ENCODE measurements around the gene PLIN3. TPM values are rescaled to one million over a fixed set of nuclear protein-coding genes. Genes with fewer than 3 reads are reported as not detected.

PLIN3 gene
- total and polyA plus RNA-seq, 2 of the 8 experiments (the other 6 are each of a cell fraction or from before 2014, with no cell fraction given) = 60.7 to 61.5 TPM

GRCh38 chr19:4823577-4823976, 43.9 kb downstream of the PLIN3 start:
- Histone ChIP-seq H4K8ac (ENCODE audit: extremely low read depth, insufficient read depth, low read length) (no peak overlapping the region), H3K36me3 (ENCODE audit: control insufficient read depth in 2 of 4, insufficient read depth in 4 of 4, low read length in 3 of 4) (no peaks in the 10 kb centered on the region), H3K4me1 (replicated peaks in 1 of 4; ENCODE audit: control insufficient read depth in 3 of 4, insufficient read depth in 4 of 4, low read length in 3 of 4) (no peaks in the 10 kb centered on the region), H3K18ac (ENCODE audit: extremely low read depth, low read length) (no peak overlapping the region), H4K91ac (replicated peaks; ENCODE audit: insufficient read length, low read length) (no peak overlapping the region), H3K56ac (replicated peaks; ENCODE audit: insufficient read length, low read depth, low read length) (no peak overlapping the region), H2BK5ac (ENCODE audit: low read depth, low read length) (no peak overlapping the region), H2BK12ac (ENCODE audit: low read depth, low read length) (no peak overlapping the region), H2BK15ac (ENCODE audit: low read length) (no peak overlapping the region), H3K79me1 (ENCODE audit: low read depth, low read length) (no peaks in the 10 kb centered on the region), H2BK120ac (replicated peaks; ENCODE audit: low read depth, low read length) (no peak overlapping the region), H3K4me2 (ENCODE audit: insufficient read depth in 1 of 2, low read depth in 2 of 2, low read length in 2 of 2) (no peak overlapping the region), H2AK5ac (ENCODE audit: low read depth, low read length) (no peak overlapping the region), H3K9me3 (ENCODE audit: insufficient read depth in 2 of 2, low read depth in 1 of 2, low read length in 1 of 2) (no peaks in the 10 kb centered on the region), H4K20me1 (replicated peaks in 1 of 2; ENCODE audit: control insufficient read depth in 1 of 2, insufficient read depth in 2 of 2, low read length in 2 of 2) (no peaks in the 10 kb centered on the region), H3K23me2 (ENCODE audit: low read depth, low read length) (no peaks in the 10 kb centered on the region), H3K79me2 (ENCODE audit: control insufficient read depth in 1 of 2, insufficient read depth in 2 of 2, low read length in 2 of 2) (no peaks in the 10 kb centered on the region), H3K14ac (ENCODE audit: insufficient read length) (no peak overlapping the region), H4K5ac (ENCODE audit: insufficient read length, low read depth, low read length) (no peak overlapping the region), H2AFZ (ENCODE audit: low read length) (no peak overlapping the region), H3K23ac (ENCODE audit: insufficient read length) (no peak overlapping the region), H3K4me3 (ENCODE audit: extremely low read depth in 1 of 4, insufficient read depth in 2 of 4, low read depth in 3 of 4, low read length in 4 of 4) (no peak overlapping the region), H3K27me3 (replicated peaks in 1 of 4; ENCODE audit: control insufficient read depth in 3 of 4, extremely low read depth in 1 of 4, insufficient read depth in 3 of 4, low read length in 3 of 4) (no peaks in the 10 kb centered on the region), H3K9ac (replicated peaks in 1 of 4; ENCODE audit: extremely low read depth in 1 of 4, low read depth in 3 of 4, low read length in 3 of 4) (no peak overlapping the region), H3K4ac (replicated peaks; ENCODE audit: insufficient read length, low read depth, low read length) (no peak overlapping the region), H3K27ac (ENCODE audit: low read depth, low read length) (no peak overlapping the region), H2BK20ac (ENCODE audit: low read length) (no peak overlapping the region)
- TF ChIP-seq SP2 (IDR thresholded peaks at IDR 0.05; ENCODE audit: low read length) (no peak), TEAD4 (IDR thresholded peaks at IDR 0.05; ENCODE audit: low read depth, low read length) (no peak), EGR1 (IDR thresholded peaks at IDR 0.05; ENCODE audit: borderline replicate concordance, low read depth, low read length) (no peak), NANOG (IDR thresholded peaks at IDR 0.05; ENCODE audit: insufficient read depth, low read depth, low read length, poor library complexity, severe bottlenecking) (no peak), SP4 (IDR thresholded peaks at IDR 0.05; ENCODE audit: low read length) (no peak), BRCA1 (IDR thresholded peaks at IDR 0.05; ENCODE audit: low read depth, low read length) (no peak), BCL11A (IDR thresholded peaks at IDR 0.05; ENCODE audit: low read depth in 2 of 2, low read length in 2 of 2) (no peak), ZNF274 (IDR thresholded peaks at IDR 0.05; ENCODE audit: borderline replicate concordance, extremely low read depth, low read length) (no peak)
- DNase-seq (ENCODE audit: low read depth in 1 of 2, low spot score in 2 of 2) (no peak), FAIRE-seq (no peak)
- 93% methylated on average over 5 of the region's 6 CpGs; no CpG with 5 or more reads in 1 of the 2 experiments for WGBS, 2 experiments (ENCODE audit: extremely low coverage in 1 of 2, insufficient coverage in 1 of 2, insufficient read length in 1 of 2, insufficient replicate concordance in 2 of 2, low coverage in 1 of 2, low lambda C conversion rate in 2 of 2, missing lambda C conversion rate in 1 of 2)
- POLR2A ChIA-PET (ENCODE audit: partially characterized antibody) = interaction anchor here (0.7 to 1.2 kb wide), 4 partner anchors 14 to 309 kb away, joined by 3 to 6 read pairs (median 3); no protein-coding TSS in a partner anchor
- CTCF ChIA-PET (ENCODE audit: partially characterized antibody) = interaction anchor here (0.5 to 10.0 kb wide), 9 partner anchors 13 to 1801 kb away, joined by 3 to 71 read pairs (median 3); no protein-coding TSS in a partner anchor
